ENCODE results near the gene PPP1R37.

Gene PPP1R37

GRCh38 chr19:45092747-45093678 is at the start of gene PPP1R37:
TSS of gene PPP1R37 (plus strand) at chr19:45093179. CDS start at chr19:45093326, 147 bp downstream.
- in situ Hi-C loops (cut with MboI; ENCODE audit: low sequenced_read_pairs), result no loop called here

- in situ Hi-C loops (cut with MboI; ENCODE audit: low sequenced_read_pairs), result no loop called here
These were observed 47.2 kb upstream of the PPP1R37 start for GRCh38 chr19:45045671-45046353.

DNA sequence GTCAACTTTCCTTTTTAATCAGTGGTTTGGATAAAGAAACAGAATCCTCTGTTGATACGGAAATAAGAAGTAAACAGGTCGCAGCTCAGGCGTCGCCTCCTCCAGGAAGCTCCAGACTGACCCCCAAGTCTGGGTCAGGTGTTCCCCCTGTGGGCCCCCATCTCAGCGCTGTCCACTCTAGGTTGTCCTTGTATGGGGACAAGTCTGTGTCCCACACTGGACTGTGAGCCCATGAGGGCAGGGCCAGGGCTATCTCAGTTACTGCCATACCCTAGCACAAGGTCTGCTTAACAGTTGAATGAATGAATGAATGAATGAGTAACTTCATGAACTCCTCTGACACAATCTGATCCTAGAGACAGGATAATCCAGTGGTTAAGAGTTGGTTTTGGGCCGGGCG is 46.6 kb upstream of the PPP1R37 start:
- in situ Hi-C loops (cut with MboI; ENCODE audit: low sequenced_read_pairs), result no loop called here

GRCh38 chr19:45047188-45047797 is 45.7 kb upstream of the PPP1R37 start:
- in situ Hi-C loops (cut with MboI; ENCODE audit: low sequenced_read_pairs), result no loop called here

GRCh38 chr19:45049073-45049736 is 43.8 kb upstream of the PPP1R37 start:
- in situ Hi-C loops (cut with MboI; ENCODE audit: low sequenced_read_pairs), result no loop called here

GRCh38 chr19:45050036-45050435 is 42.9 kb upstream of the PPP1R37 start:
- in situ Hi-C loops (cut with MboI; ENCODE audit: low sequenced_read_pairs), result no loop called here

GRCh38 chr19:45051929-45052579 is 40.9 kb upstream of the PPP1R37 start:
- in situ Hi-C loops (cut with MboI; ENCODE audit: low sequenced_read_pairs), result no loop called here

DNA sequence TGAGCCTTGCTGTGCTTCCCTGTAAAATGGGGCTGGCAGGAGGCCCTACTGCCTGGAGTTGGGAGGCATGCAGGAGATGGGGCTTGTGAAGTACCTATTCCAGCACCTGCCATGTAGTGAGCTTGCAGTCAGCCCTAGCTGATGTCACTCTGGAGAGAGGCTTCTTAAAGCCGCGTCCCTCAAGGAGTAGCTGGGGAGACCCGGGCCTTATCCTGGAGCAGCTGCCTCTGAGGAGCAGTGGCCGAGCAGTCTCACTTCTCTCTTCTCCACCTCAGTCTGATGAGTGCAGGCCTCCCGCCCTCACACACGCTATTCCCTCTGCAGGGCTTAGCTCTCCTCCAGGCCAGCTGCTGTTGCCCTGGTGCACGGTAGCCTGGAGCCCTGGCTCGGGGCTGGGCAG is 36.1 kb upstream of the PPP1R37 start:
- in situ Hi-C loops (cut with MboI; ENCODE audit: low sequenced_read_pairs), result no loop called here

GRCh38 chr19:45057444-45057843 is 35.5 kb upstream of the PPP1R37 start:
- in situ Hi-C loops (cut with MboI; ENCODE audit: low sequenced_read_pairs), result no loop called here

DNA sequence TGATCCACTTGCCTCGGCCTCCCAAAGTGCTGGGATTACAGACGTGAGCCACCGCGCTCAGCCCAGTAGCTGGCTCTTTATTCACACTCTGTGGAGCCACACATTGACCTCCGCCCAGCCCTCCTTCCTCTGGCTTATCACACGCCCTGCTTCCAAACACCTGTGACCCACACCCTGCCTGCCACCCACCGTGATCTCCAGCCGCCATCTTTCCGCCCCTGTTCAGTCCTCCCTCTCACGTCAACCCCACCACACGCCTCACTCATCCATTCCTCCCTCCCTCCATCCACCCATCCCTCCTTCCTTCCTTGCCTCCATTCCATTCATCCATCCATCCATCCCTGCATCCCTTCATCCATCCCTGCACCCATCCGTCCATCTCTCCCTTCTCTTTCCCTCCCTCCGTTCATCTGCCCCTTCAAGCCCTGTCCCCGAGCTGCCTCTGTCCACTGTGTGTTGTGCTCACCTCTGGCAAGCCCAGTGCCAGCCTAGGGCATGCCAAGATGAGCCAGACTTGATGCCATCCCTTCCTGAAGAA is 34.3 kb upstream of the PPP1R37 start:
- in situ Hi-C loops (cut with MboI; ENCODE audit: low sequenced_read_pairs), result no loop called here

DNA sequence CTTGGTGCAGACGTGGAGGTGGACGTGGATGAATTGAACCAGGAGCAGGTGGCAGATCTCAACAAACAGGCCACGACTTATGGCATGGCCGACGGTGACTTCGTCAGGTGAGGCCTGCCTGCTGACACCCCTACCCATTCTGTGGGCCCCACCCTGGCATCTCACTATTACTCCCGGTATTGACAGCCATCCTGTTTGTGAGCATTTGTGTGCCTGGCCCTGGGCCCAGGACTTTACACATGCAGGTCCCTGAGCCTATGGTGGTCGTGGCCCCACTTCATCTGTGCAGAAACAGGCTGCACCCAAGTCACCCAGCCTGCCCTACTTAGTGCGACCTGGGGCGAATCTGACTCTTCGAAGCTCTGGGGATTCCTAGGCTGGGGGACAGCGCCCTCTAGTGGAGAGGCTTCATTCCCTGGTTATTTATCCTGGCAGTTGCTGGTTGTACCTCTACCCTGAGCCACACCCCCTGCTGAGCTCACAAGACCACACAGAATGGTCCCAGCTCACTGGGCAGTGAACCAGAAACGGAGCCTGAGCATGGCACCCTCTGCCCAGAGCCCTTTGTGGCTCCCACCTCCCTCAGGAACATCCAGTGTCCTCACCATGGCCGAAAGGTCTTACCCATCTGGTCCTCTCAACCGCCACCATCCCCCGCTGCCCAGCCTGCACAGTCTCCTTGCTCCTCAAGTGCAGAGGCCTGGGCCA is 33.6 kb upstream of the PPP1R37 start:
- in situ Hi-C loops (cut with MboI; ENCODE audit: low sequenced_read_pairs), result no loop called here

DNA sequence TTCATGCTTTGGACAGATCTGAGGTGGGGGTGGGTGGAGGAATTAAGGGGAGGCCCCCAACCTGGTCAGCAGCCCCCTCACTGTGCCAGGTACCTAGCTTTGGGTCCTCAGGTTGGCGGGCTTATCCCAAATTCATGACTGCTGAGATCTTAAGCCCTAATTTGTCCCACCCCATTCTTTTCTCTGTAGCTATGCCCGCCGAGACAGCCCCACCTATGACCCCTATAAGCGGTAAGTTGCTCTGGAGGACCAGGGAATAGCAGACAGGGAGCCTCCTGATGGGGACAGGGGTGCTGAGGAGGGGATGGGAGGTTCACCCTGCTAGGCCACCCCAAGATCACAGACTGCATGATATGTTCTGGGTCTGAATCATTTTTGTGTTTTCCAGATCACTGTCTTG is 31.0 kb upstream of the PPP1R37 start:
- in situ Hi-C loops (cut with MboI; ENCODE audit: low sequenced_read_pairs), result no loop called here

GRCh38 chr19:45063851-45064801 is 28.9 kb upstream of the PPP1R37 start:
- in situ Hi-C loops (cut with MboI; ENCODE audit: low sequenced_read_pairs), result no loop called here

DNA sequence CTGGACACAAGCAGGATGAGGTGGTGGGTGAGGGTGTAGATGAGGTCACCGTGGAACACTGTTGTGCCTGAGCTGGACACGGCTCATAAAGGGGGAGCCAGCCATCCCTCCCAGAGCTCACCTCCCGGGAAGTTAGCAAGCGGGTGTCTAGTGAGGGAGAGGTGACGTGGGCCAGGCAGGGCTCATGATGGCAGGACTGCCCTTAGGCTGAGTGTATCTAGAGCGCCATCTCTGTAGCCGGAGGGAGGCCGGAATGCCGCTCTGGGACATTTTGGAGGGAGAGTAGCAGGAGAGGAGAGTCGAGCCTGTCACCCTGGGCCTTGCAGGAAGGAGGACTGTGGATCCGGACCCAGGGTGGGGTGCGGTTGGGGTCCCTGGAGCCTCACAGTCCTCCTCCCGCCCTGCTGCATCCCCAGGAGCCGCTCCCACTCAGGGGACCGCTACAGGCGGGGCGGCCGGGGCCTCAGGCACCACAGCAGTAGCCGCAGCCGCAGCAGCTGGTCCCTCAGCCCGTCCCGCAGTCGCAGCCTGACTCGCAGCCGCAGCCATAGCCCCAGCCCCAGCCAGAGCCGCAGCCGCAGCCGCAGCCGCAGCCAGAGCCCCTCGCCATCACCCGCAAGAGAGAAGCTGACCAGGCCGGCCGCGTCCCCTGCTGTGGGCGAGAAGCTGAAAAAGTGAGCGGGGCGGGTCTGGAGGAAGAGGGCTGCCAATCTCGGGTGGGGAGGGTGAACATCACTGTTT is 25.9 kb upstream of the PPP1R37 start:
- in situ Hi-C loops (cut with MboI; ENCODE audit: low sequenced_read_pairs), result no loop called here

DNA sequence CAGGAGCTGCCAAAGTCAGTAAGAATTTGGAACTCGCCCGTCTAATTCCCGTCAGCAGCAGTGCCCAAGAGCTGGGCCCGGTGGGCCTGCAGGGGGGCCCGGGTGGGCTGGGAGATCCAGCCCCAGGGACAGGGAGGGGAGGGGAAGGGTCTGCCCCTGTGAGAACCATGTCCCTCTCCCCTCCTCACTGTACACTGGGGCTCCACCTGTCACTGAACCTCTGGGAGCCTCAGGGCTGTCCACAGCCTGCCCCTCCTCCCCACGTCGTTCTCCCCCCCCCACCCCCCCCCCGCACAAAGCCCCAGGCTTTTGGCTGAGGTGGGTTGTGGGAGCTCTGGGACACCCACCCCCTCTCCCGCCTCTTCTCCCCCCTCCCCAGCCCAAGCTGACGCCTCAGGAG is 24.9 kb upstream of the PPP1R37 start:
- in situ Hi-C loops (cut with MboI; ENCODE audit: low sequenced_read_pairs), result no loop called here

GRCh38 chr19:45069056-45069455 is 23.9 kb upstream of the PPP1R37 start:
- in situ Hi-C loops (cut with MboI; ENCODE audit: low sequenced_read_pairs), result no loop called here

GRCh38 chr19:45070214-45070613 is 22.8 kb upstream of the PPP1R37 start:
- in situ Hi-C loops (cut with MboI; ENCODE audit: low sequenced_read_pairs), result no loop called here

Data from HL-60/S4 (cell line).